ENCODE measurements around the gene CDH3. TPM values are rescaled to one million over a fixed set of nuclear protein-coding genes. Genes with fewer than 3 reads are reported as not detected.
A peak's percentile ranks its signal among the peaks of the same experiment; 100 is the strongest.

CDH3 gene
- total RNA-seq, 1 experiment from 2014 or later: 109 TPM

- H3K9me3 ChIP-seq (ENCODE audit: low read length): no peaks in the 10 kb centered on the region
- BruUV-seq (replicated peaks): no TSS peak
- no peaks in the 10 kb centered on the region for H3F3A ChIP-seq (ENCODE audit: low read length, unreplicated experiment)
- no peak for DNase-seq
- H3K4me2 ChIP-seq (ENCODE audit: low read length): no peak overlapping the region
- ChIA-PET POLR2A (ENCODE audit: unreplicated experiment) (no interaction called here), CTCF (interaction anchor here (0.6 kb wide), 1 partner anchor 434 kb away, joined by 5 read pairs; no protein-coding TSS in a partner anchor)
- TF ChIP-seq, protein P1, sequence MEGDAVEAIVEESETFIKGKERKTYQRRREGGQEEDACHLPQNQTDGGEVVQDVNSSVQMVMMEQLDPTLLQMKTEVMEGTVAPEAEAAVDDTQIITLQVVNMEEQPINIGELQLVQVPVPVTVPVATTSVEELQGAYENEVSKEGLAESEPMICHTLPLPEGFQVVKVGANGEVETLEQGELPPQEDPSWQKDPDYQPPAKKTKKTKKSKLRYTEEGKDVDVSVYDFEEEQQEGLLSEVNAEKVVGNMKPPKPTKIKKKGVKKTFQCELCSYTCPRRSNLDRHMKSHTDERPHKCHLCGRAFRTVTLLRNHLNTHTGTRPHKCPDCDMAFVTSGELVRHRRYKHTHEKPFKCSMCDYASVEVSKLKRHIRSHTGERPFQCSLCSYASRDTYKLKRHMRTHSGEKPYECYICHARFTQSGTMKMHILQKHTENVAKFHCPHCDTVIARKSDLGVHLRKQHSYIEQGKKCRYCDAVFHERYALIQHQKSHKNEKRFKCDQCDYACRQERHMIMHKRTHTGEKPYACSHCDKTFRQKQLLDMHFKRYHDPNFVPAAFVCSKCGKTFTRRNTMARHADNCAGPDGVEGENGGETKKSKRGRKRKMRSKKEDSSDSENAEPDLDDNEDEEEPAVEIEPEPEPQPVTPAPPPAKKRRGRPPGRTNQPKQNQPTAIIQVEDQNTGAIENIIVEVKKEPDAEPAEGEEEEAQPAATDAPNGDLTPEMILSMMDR (conservative IDR thresholded peaks at IDR 0.05; ENCODE audit: low read depth, low read length): no peak; the same call in 1 of the 2 replicates
- H3K79me2 ChIP-seq (ENCODE audit: low read length): no peaks in the 10 kb centered on the region
- no peaks in the 10 kb centered on the region for H3K27me3 ChIP-seq (ENCODE audit: low read length)
- no peaks in the 10 kb centered on the region for H4K20me1 ChIP-seq (ENCODE audit: low read length)
- H2AFZ ChIP-seq (ENCODE audit: low read length): no peak overlapping the region
- no peak overlapping the region for H3K4me3 ChIP-seq (ENCODE audit: low read length)
- no peaks in the 10 kb centered on the region; the same call in 1 of the 2 replicates for H3K36me3 ChIP-seq (ENCODE audit: low read depth, low read length)
- intact Hi-C loops (cut with micrococcal nuclease): no loop called here
- ATAC-seq: peak; percentile 46
- H3K9me2 ChIP-seq (replicated peaks; ENCODE audit: low read length): no peaks in the 10 kb centered on the region
- no peak overlapping the region for H3K27ac ChIP-seq (ENCODE audit: low read length)
- H3K9ac ChIP-seq (ENCODE audit: low read length): no peak overlapping the region
- no peaks in the 10 kb centered on the region for H3K4me1 ChIP-seq (ENCODE audit: insufficient read depth, low read length)
These were observed 44.8 kb downstream of the CDH3 start for GRCh38 chr16:68689921-68690320.

- TF ChIP-seq, protein P1 (conservative IDR thresholded peaks at IDR 0.05; ENCODE audit: low read depth, low read length): no peak
- TF ChIP-seq EZH2 (IDR thresholded peaks at IDR 0.05; ENCODE audit: low read length, unreplicated experiment): no peak
- POLR2A ChIA-PET (ENCODE audit: unreplicated experiment): interaction anchor here (0.5 kb wide), 1 partner anchor 63 kb away, joined by 4 read pairs; no protein-coding TSS in a partner anchor
These were observed 50.5 kb downstream of the CDH3 start for GRCh38 chr16:68695575-68695974.

DNA sequence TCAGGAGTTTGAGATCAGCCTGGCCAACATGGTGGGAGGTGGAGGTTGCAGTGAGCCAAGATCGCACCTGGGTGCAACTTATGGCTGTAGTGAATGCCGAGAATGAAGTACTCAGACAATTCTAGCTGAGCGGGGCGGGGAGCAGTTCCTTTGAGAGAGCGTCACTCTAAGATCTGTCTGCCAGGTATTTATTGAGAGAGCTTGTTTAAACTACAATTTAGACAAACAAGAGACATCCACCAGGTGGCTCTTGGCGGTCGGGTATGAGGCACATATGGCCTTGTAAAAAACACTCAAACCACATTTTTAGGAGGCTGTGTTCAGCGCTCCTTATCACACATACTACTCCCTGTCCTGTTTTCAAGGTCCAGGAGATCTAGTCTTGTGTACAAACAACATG, 51.4 kb downstream of the CDH3 start:
- Histone ChIP-seq H3K27ac (ENCODE audit: low read length) (no peak overlapping the region), H3K9me2 (replicated peaks; ENCODE audit: low read length) (no peaks in the 10 kb centered on the region), H4K20me1 (ENCODE audit: low read length) (no peaks in the 10 kb centered on the region), H3K27me3 (ENCODE audit: low read length) (no peaks in the 10 kb centered on the region), H3K4me3 (ENCODE audit: low read length) (no peak overlapping the region), H3K4me2 (ENCODE audit: low read length) (no peak overlapping the region), H3F3A (ENCODE audit: low read length, unreplicated experiment) (no peaks in the 10 kb centered on the region), H3K9me3 (ENCODE audit: low read length) (no peaks in the 10 kb centered on the region), H2AFZ (ENCODE audit: low read length) (no peak overlapping the region), H3K36me3 (ENCODE audit: low read depth, low read length) (no peaks in the 10 kb centered on the region; the same call in 1 of the 2 replicates), H3K4me1 (ENCODE audit: insufficient read depth, low read length) (no peaks in the 10 kb centered on the region), H3K9ac (ENCODE audit: low read length) (no peak overlapping the region), H3K79me2 (ENCODE audit: low read length) (no peaks in the 10 kb centered on the region)
- intact Hi-C loops (cut with micrococcal nuclease): loop anchor here (5.0 kb wide), 1 partner anchor 104 kb away; no protein-coding TSS in a partner anchor
- ChIA-PET POLR2A (ENCODE audit: unreplicated experiment) (interaction anchor here (0.6 kb wide), 1 partner anchor 1498 kb away, joined by 4 read pairs; no protein-coding TSS in a partner anchor), CTCF (interaction anchor here (0.6 to 0.7 kb wide), 2 partner anchors 105 to 166 kb away, joined by 3 to 4 read pairs; no protein-coding TSS in a partner anchor)
- DNase-seq (peak; percentile 21), ATAC-seq (peak; percentile 45; the same call in 1 of the 2 replicates)
- BruUV-seq (replicated peaks): no TSS peak
- TF ChIP-seq, protein P1 (conservative IDR thresholded peaks at IDR 0.05; ENCODE audit: low read depth, low read length): 0 out of 2 replicates have a peak, but pooled peaks have one; percentile 17
- no peak for TF ChIP-seq EZH2 (IDR thresholded peaks at IDR 0.05; ENCODE audit: low read length, unreplicated experiment)
- TF ChIP-seq EZH2phosphoT487 (IDR thresholded peaks at IDR 0.05; ENCODE audit: borderline replicate concordance, low read length): no peak

More at GRCh38 chr16:68695575-68695974, 50.5 kb downstream of the CDH3 start:
- Histone ChIP-seq H3K27me3 (ENCODE audit: low read length) (no peaks in the 10 kb centered on the region), H3K79me2 (ENCODE audit: low read length) (no peaks in the 10 kb centered on the region), H3K36me3 (ENCODE audit: low read depth, low read length) (no peaks in the 10 kb centered on the region; the same call in 1 of the 2 replicates), H3K27ac (ENCODE audit: low read length) (no peak overlapping the region), H3K4me2 (ENCODE audit: low read length) (no peak overlapping the region), H3K9me3 (ENCODE audit: low read length) (no peaks in the 10 kb centered on the region), H3K4me3 (ENCODE audit: low read length) (no peak overlapping the region), H3K9ac (ENCODE audit: low read length) (no peak overlapping the region), H4K20me1 (ENCODE audit: low read length) (no peaks in the 10 kb centered on the region), H3K9me2 (replicated peaks; ENCODE audit: low read length) (no peaks in the 10 kb centered on the region), H3F3A (ENCODE audit: low read length, unreplicated experiment) (no peaks in the 10 kb centered on the region), H2AFZ (ENCODE audit: low read length) (no peak overlapping the region), H3K4me1 (ENCODE audit: insufficient read depth, low read length) (no peaks in the 10 kb centered on the region)
- intact Hi-C loops (cut with micrococcal nuclease): loop anchor here (5.0 kb wide), 1 partner anchor 103 kb away; no protein-coding TSS in a partner anchor
- no peak for DNase-seq
- CTCF ChIA-PET: no interaction called here
- no TSS peak for BruUV-seq (replicated peaks)
- ATAC-seq: no peak

All from PC-3 (cell line).